ENCODE measurements around the gene HSPA4.

The HSPA4 gene

GRCh38 chr5:133106761-133107572, 55.2 kb downstream of the HSPA4 start:
- no peak for FAIRE-seq

- FAIRE-seq = no peak
Measured at GRCh38 chr5:133108481-133108921, 56.7 kb downstream of the HSPA4 start.

GRCh38 chr5:133109655-133110483, 58.1 kb downstream of the HSPA4 start:
- no peak for FAIRE-seq

- no peak for FAIRE-seq
Measured at GRCh38 chr5:133110709-133111108, 58.9 kb downstream of the HSPA4 start.

- FAIRE-seq = peak; percentile 80
Measured at GRCh38 chr5:133111299-133111698, 59.5 kb downstream of the HSPA4 start.

- no peak for FAIRE-seq
Measured at GRCh38 chr5:133112026-133112660, 60.3 kb downstream of the HSPA4 start.

GRCh38 chr5:133113331-133114061, 61.7 kb downstream of the HSPA4 start:
- FAIRE-seq = no peak

GRCh38 chr5:133114166-133114932, 62.5 kb downstream of the HSPA4 start:
- no peak for FAIRE-seq

- no peak for FAIRE-seq
Measured at GRCh38 chr5:133114933-133115310, 63.1 kb downstream of the HSPA4 start.

GRCh38 chr5:133116601-133117000, 64.8 kb downstream of the HSPA4 start:
- FAIRE-seq = no peak

- no peak for FAIRE-seq
Measured at GRCh38 chr5:133117166-133117911, 65.5 kb downstream of the HSPA4 start.

- FAIRE-seq = no peak
Measured at GRCh38 chr5:133117912-133118445, 66.2 kb downstream of the HSPA4 start.

GRCh38 chr5:133118741-133119140, 66.9 kb downstream of the HSPA4 start:
- FAIRE-seq = no peak

GRCh38 chr5:133119233-133119711, 67.5 kb downstream of the HSPA4 start:
- FAIRE-seq = no peak

GRCh38 chr5:133120156-133120750, 68.4 kb downstream of the HSPA4 start:
- no peak for FAIRE-seq

- no peak for FAIRE-seq
Measured at GRCh38 chr5:133121080-133121479, 69.3 kb downstream of the HSPA4 start.

GRCh38 chr5:133121611-133122150, 69.9 kb downstream of the HSPA4 start:
- FAIRE-seq = no peak

- no peak for FAIRE-seq
Measured at GRCh38 chr5:133122711-133123110, 70.9 kb downstream of the HSPA4 start.

GRCh38 chr5:133123297-133123696, 71.5 kb downstream of the HSPA4 start:
- no peak for FAIRE-seq

GRCh38 chr5:133124891-133125290, 73.1 kb downstream of the HSPA4 start:
- no peak for FAIRE-seq

All from TTC549 (cell line).